ENCODE data around the gene HJURP.

The HJURP gene

DNA sequence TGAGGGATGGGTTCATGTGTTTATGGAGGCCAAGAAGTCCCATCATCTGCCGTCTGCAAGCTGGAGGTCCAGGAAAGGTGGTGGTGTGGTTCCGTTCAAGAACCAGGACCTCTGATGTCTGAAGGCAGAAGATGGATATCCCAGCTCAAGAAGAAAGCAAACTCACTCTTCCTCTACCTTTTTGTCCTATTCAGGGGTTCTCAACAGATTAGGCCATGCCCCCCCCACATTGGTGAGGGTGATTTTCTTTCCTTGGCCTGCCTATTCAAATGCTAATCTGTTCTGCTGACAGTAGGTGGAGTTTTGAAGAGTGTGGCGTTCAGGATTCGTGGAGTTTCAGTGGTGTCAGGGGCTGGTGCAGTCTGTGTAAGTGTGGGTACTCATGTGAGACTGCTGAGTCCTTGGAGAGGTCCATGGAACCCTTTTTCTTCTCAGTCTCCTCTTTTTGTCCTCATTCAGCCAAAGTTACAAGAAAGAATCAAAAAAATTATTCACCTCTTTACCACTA lies 8.0 kb upstream of the HJURP start:
- Histone ChIP-seq H3K27ac (ENCODE audit: low read depth, low read length) (no peak overlapping the region), H3K36me3 (ENCODE audit: control insufficient read depth, insufficient read depth, low read length) (peaks cover 18% of the 10 kb centered on the region), H3K9me3 (ENCODE audit: control insufficient read depth, insufficient read depth, low read length) (no peaks in the 10 kb centered on the region), H3K4me3 (ENCODE audit: low read depth, low read length) (no peak overlapping the region), H3K4me1 (ENCODE audit: control insufficient read depth, insufficient read depth, low read length) (peaks cover 6% of the 10 kb centered on the region), H3K27me3 (ENCODE audit: control insufficient read depth, insufficient read depth, low read length) (no peaks in the 10 kb centered on the region), H3K9ac (ENCODE audit: low read depth, low read length) (no peak overlapping the region)

DNA sequence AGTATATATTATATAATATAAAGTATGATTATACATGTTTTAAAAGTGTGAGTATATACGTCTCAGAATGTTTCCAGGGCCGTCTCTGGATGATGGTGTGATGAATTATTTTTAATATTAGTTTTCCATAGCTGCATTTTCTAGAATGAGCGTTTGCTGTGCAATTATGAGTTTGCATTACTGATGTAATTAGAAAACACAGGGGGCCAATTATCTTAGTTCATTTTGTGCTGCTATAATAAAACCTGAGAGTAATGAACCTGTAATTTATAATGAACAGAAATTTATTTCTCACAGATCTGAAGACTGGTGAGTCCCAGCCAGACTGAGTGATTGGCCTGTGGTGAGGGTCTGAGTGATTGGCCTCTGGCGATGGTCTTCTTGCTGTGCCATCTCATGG lies 4.0 kb upstream of the HJURP start:
- H3K27me3 ChIP-seq (ENCODE audit: control insufficient read depth, insufficient read depth, low read length): no peaks in the 10 kb centered on the region

DNA sequence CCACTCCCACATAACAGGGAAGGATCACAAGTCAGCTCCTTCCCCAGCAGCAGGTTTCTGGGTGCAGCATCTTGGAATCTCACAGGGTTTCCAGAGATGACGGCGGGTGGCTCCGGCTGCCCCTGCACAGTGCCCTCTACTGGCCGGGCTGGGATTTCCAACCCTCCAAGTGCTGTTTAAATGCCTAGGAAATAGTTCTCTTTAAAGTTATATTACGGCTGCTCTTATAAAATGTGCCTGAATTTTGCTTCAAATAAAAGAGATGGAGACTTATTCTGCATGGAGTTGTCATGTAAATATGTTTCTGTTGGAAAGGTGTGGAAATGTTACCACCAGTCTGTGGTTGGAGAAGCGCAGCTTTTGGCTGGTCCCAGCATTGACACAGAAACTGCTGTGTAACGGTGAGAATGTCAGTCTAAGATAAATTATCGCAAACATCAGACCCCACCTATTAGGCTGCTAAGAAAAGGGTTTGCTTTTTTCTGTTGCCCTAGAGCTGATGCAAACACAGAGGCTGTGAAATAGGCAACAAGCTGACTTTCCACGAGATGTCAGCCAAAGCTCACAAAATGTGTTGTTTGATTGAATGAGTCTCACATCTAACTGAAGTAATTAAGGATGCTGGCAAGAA lies 3.3 kb upstream of the HJURP start:
- H3K9ac ChIP-seq (ENCODE audit: low read depth, low read length): no peak overlapping the region
- H3K27ac ChIP-seq (ENCODE audit: low read depth, low read length): no peak overlapping the region
- H3K36me3 ChIP-seq (ENCODE audit: control insufficient read depth, insufficient read depth, low read length): peaks cover 7% of the 10 kb centered on the region
- H3K9me3 ChIP-seq (ENCODE audit: control insufficient read depth, insufficient read depth, low read length): no peaks in the 10 kb centered on the region
- peaks cover 18% of the 10 kb centered on the region for H3K4me1 ChIP-seq (ENCODE audit: control insufficient read depth, insufficient read depth, low read length)
- H3K4me3 ChIP-seq (ENCODE audit: low read depth, low read length): no peak overlapping the region
- H3K27me3 ChIP-seq (ENCODE audit: control insufficient read depth, insufficient read depth, low read length): no peaks in the 10 kb centered on the region

More for the DNA sequence above, 4.0 kb upstream of the HJURP start:
- H3K9ac ChIP-seq (ENCODE audit: low read depth, low read length): no peak overlapping the region
- H3K9me3 ChIP-seq (ENCODE audit: control insufficient read depth, insufficient read depth, low read length): no peaks in the 10 kb centered on the region
- H3K36me3 ChIP-seq (ENCODE audit: control insufficient read depth, insufficient read depth, low read length): no peaks in the 10 kb centered on the region
- peaks cover 11% of the 10 kb centered on the region for H3K4me1 ChIP-seq (ENCODE audit: control insufficient read depth, insufficient read depth, low read length)
- no peak overlapping the region for H3K4me3 ChIP-seq (ENCODE audit: low read depth, low read length)
- H3K27ac ChIP-seq (ENCODE audit: low read depth, low read length): no peak overlapping the region

DNA sequence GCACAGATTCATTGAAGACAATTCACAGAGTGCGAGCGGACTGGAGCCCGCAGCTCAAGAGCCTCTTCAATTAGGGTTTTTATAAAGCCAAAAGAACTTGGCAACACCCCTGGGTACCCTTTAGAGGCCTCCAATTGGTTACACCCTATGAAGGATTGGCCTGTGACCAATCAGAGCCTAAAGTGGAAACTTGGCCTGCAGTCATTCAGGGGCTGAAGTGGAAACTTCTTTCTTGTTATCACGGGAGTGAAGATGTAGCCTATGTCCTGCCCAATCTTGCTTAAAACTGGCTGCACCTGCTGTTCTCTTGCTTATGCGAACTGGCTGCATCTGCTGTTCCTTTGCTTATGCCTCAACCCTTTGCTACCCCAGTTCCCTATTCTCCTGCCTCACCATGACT lies 1.8 kb upstream of the HJURP start:
- Histone ChIP-seq H3K36me3 (ENCODE audit: control insufficient read depth, insufficient read depth, low read length) (peaks cover 21% of the 10 kb centered on the region), H3K27ac (ENCODE audit: low read depth, low read length) (no peak overlapping the region)

DNA sequence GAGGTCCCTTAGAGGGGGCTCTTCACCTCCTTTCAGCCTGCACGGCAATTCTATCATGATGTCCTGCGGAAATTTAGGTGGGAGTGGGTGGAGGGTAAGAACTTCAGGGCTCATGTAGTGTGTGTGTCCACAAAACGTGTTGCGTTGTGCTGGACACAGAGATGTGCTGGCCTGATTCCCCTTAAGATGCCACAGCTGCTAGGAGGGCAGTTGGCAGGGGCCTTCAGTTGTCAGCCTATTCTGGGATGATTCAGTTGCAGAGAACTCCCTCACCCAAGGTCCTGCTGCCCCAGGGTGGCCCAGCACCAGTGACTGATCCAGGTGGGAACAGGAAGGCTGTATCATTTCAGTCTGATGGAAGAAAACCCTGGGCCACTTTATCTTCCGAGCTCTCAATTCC lies 1.0 kb upstream of the HJURP start:
- Histone ChIP-seq H3K9ac (ENCODE audit: low read depth, low read length) (no peak overlapping the region), H3K27ac (ENCODE audit: low read depth, low read length) (no peak overlapping the region), H3K27me3 (ENCODE audit: control insufficient read depth, insufficient read depth, low read length) (no peaks in the 10 kb centered on the region), H3K9me3 (ENCODE audit: control insufficient read depth, insufficient read depth, low read length) (no peaks in the 10 kb centered on the region), H3K4me1 (ENCODE audit: control insufficient read depth, insufficient read depth, low read length) (peaks cover 18% of the 10 kb centered on the region), H3K4me3 (ENCODE audit: low read depth, low read length) (peak overlapping the region; percentile 99; the same call in 1 of the 2 replicates), H3K36me3 (ENCODE audit: control insufficient read depth, insufficient read depth, low read length) (peaks cover 29% of the 10 kb centered on the region)

More for the DNA sequence above, 1.8 kb upstream of the HJURP start:
- Histone ChIP-seq H3K9ac (ENCODE audit: low read depth, low read length) (no peak overlapping the region), H3K9me3 (ENCODE audit: control insufficient read depth, insufficient read depth, low read length) (no peaks in the 10 kb centered on the region), H3K27me3 (ENCODE audit: control insufficient read depth, insufficient read depth, low read length) (no peaks in the 10 kb centered on the region), H3K4me3 (ENCODE audit: low read depth, low read length) (no peak overlapping the region), H3K4me1 (ENCODE audit: control insufficient read depth, insufficient read depth, low read length) (peaks cover 18% of the 10 kb centered on the region)

DNA sequence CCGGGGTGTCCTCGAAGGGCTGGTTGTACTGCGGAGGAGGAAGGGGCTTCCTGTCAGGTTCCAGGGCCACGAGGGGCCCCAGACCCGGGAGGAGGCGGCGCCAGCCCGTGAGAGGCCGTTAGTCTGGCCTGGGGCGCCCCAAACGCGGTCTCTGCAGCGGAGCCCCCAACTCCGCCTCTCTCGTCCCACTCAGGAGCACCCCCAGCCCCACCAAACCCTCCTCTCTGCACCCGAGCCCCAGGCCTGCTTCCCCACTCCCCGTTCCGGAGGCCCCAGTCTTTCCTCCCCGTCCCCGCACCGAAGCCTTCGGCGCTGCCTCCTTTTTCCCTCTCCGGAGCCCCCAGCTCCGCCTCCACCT lies 473 bp downstream of the HJURP start:
- Histone ChIP-seq H3K27me3 (ENCODE audit: control insufficient read depth, insufficient read depth, low read length) (no peaks in the 10 kb centered on the region), H3K27ac (ENCODE audit: low read depth, low read length) (peak overlapping the region; percentile 58), H3K36me3 (ENCODE audit: control insufficient read depth, insufficient read depth, low read length) (peaks cover 44% of the 10 kb centered on the region), H3K9ac (ENCODE audit: low read depth, low read length) (peak overlapping the region; percentile 91), H3K4me3 (ENCODE audit: low read depth, low read length) (peak overlapping the region; percentile 99), H3K9me3 (ENCODE audit: control insufficient read depth, insufficient read depth, low read length) (no peaks in the 10 kb centered on the region), H3K4me1 (ENCODE audit: control insufficient read depth, insufficient read depth, low read length) (peaks cover 18% of the 10 kb centered on the region)

DNA sequence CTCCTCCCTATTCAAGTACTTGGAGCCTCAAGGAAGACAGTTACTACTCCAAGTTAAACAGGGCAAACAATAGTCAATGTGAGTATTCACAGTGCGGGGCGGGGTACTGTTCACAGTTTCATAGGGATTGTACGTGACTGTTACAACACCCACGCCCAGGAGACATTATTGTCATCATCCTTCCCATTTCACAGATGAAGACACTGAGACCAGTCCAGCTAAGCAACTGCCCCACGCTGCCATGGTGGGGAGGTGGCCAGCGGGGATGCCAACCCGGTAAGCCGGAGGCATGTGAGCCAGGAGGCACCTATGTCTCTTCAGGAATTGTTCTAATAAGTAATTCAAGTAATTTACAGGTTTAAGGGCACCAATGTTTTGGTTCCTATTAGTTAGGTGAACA lies 982 bp downstream of the HJURP start:
- H3K4me3 ChIP-seq (ENCODE audit: low read depth, low read length): peak overlapping the region; percentile 99
- H3K27ac ChIP-seq (ENCODE audit: low read depth, low read length): no peak overlapping the region
- H3K36me3 ChIP-seq (ENCODE audit: control insufficient read depth, insufficient read depth, low read length): peaks cover 49% of the 10 kb centered on the region

GRCh38 chr2:233852056-233852455 lies 2.3 kb downstream of the HJURP start:
- H3K9me3 ChIP-seq (ENCODE audit: control insufficient read depth, insufficient read depth, low read length): no peaks in the 10 kb centered on the region
- H3K36me3 ChIP-seq (ENCODE audit: control insufficient read depth, insufficient read depth, low read length): peaks cover 62% of the 10 kb centered on the region
- no peak overlapping the region for H3K27ac ChIP-seq (ENCODE audit: low read depth, low read length)
- H3K9ac ChIP-seq (ENCODE audit: low read depth, low read length): no peak overlapping the region
- peak overlapping the region; percentile 14; the same call in 1 of the 2 replicates for H3K4me3 ChIP-seq (ENCODE audit: low read depth, low read length)
- peaks cover 18% of the 10 kb centered on the region for H3K4me1 ChIP-seq (ENCODE audit: control insufficient read depth, insufficient read depth, low read length)
- H3K27me3 ChIP-seq (ENCODE audit: control insufficient read depth, insufficient read depth, low read length): no peaks in the 10 kb centered on the region

More for the DNA sequence above, 982 bp downstream of the HJURP start:
- H3K9me3 ChIP-seq (ENCODE audit: control insufficient read depth, insufficient read depth, low read length): no peaks in the 10 kb centered on the region
- no peaks in the 10 kb centered on the region for H3K27me3 ChIP-seq (ENCODE audit: control insufficient read depth, insufficient read depth, low read length)
- H3K9ac ChIP-seq (ENCODE audit: low read depth, low read length): peak overlapping the region; percentile 91; the same call in 1 of the 2 replicates
- peaks cover 18% of the 10 kb centered on the region for H3K4me1 ChIP-seq (ENCODE audit: control insufficient read depth, insufficient read depth, low read length)

DNA sequence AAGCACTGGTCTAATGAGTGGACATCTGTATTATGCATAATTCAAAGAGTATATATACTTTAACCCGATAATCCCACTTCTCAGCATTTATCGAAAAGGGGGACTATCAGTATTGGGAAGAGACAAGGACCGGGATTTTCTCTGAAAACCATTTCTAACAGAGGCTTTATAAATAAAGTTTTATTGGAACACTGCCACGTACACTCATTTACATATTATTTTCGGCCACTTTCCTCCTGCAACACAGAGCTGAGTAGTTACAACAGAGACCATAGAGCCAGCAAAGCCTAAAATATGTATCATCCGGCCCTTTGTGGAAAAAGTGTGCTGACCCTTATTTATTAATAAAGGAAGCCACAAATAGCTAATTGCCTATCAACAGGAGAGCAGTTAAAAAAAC lies 3.2 kb downstream of the HJURP start:
- H3K4me1 ChIP-seq (ENCODE audit: control insufficient read depth, insufficient read depth, low read length): peaks cover 18% of the 10 kb centered on the region

DNA sequence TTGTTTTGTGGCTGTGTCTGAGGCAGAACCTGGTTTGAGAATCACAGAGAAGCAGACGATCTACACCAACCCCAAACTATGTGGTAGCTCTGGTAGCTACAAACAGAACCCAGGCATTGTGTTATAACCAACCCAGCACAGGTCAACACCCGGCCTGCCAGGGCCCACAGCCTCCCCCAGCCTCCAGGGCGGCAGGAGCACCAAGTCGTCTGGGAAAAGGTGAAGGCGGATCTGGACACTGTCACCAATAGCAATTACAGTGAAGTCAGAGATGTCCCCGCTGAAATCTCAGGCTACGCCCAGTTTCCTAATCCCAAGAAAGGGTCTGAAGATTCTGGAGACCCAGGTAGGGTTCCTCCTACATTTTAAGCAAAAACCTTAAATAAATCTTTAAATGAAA lies 3.6 kb downstream of the HJURP start:
- peaks cover 75% of the 10 kb centered on the region for H3K36me3 ChIP-seq (ENCODE audit: control insufficient read depth, insufficient read depth, low read length)
- H3K9ac ChIP-seq (ENCODE audit: low read depth, low read length): no peak overlapping the region
- H3K27me3 ChIP-seq (ENCODE audit: control insufficient read depth, insufficient read depth, low read length): no peaks in the 10 kb centered on the region
- no peaks in the 10 kb centered on the region for H3K9me3 ChIP-seq (ENCODE audit: control insufficient read depth, insufficient read depth, low read length)
- peaks cover 18% of the 10 kb centered on the region for H3K4me1 ChIP-seq (ENCODE audit: control insufficient read depth, insufficient read depth, low read length)
- H3K27ac ChIP-seq (ENCODE audit: low read depth, low read length): no peak overlapping the region
- H3K4me3 ChIP-seq (ENCODE audit: low read depth, low read length): no peak overlapping the region

More for the DNA sequence above, 3.2 kb downstream of the HJURP start:
- Histone ChIP-seq H3K9me3 (ENCODE audit: control insufficient read depth, insufficient read depth, low read length) (no peaks in the 10 kb centered on the region), H3K9ac (ENCODE audit: low read depth, low read length) (no peak overlapping the region), H3K27me3 (ENCODE audit: control insufficient read depth, insufficient read depth, low read length) (no peaks in the 10 kb centered on the region), H3K36me3 (ENCODE audit: control insufficient read depth, insufficient read depth, low read length) (peaks cover 71% of the 10 kb centered on the region), H3K4me3 (ENCODE audit: low read depth, low read length) (no peak overlapping the region), H3K27ac (ENCODE audit: low read depth, low read length) (no peak overlapping the region)

DNA sequence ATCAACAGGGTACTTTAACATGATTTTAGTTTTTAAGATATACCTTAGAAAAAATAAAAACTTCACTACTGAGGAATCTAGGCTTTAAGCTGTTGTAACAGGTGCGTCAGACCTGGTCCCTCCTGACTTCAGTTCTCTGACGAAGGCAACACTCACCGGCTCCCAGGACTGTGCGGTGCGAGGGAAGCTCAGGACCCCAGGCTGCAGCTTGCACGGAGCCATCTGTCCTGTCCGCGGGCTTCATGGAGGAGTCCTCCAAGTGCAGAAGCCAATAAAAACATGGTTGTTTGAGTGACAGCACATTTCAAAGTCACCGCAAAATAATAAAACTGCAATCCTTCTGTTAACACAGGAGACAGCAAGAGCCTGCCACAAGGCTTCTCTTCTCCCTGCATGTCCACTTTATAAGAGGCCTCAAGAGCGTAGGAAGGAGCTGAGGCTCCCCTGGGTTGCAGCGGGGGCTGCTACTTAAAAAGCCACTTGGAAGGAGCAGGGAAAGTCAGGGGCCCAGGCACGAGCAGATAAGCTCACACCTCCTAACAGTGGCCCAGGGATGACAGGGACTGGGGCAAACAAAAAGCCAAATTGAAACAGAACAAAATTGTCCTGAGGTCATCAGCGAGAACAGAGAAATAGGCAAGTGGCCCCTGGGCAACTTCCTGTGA lies 4.6 kb downstream of the HJURP start:
- Histone ChIP-seq H3K9me3 (ENCODE audit: control insufficient read depth, insufficient read depth, low read length) (no peaks in the 10 kb centered on the region), H3K9ac (ENCODE audit: low read depth, low read length) (no peak overlapping the region), H3K36me3 (ENCODE audit: control insufficient read depth, insufficient read depth, low read length) (peaks cover 86% of the 10 kb centered on the region), H3K4me1 (ENCODE audit: control insufficient read depth, insufficient read depth, low read length) (peaks cover 13% of the 10 kb centered on the region), H3K27me3 (ENCODE audit: control insufficient read depth, insufficient read depth, low read length) (no peaks in the 10 kb centered on the region), H3K4me3 (ENCODE audit: low read depth, low read length) (no peak overlapping the region), H3K27ac (ENCODE audit: low read depth, low read length) (no peak overlapping the region)
